Measurements from ENCODE around the gene KLHL21. TPM values are rescaled to one million over a fixed set of nuclear protein-coding genes. Genes with fewer than 3 reads are reported as not detected.

The KLHL21 gene
- total and polyA plus RNA-seq, 9 of the 15 experiments (the other 6 are each of a cell fraction or from before 2014, with no cell fraction given), result 2.1 to 42.1 (median 17.5) TPM

- no peak for TF ChIP-seq PBX2 (CRISPR knock-in tag; IDR thresholded peaks at IDR 0.05; ENCODE audit: low read depth)
- no peak for TF ChIP-seq PBX2 (tag; conservative IDR thresholded peaks at IDR 0.05; ENCODE audit: low read depth)
- no peak for TF ChIP-seq HNRNPK (IDR thresholded peaks at IDR 0.05; ENCODE audit: low read depth, low read length, poor library complexity, severe bottlenecking)
- TF ChIP-seq ZNF347 (CRISPR knock-in tag; IDR thresholded peaks at IDR 0.05; ENCODE audit: low read depth), result no peak
- no peak for TF ChIP-seq SNRNP70 (optimal IDR thresholded peaks at IDR 0.05; ENCODE audit: low read depth, low read length)
- no peak for TF ChIP-seq RBM22 (IDR thresholded peaks at IDR 0.05; ENCODE audit: low read depth, low read length, poor library complexity, severe bottlenecking)
- no peak for TF ChIP-seq DDX20 (tag; IDR thresholded peaks at IDR 0.05; ENCODE audit: low read depth)
- TF ChIP-seq, protein P1, sequence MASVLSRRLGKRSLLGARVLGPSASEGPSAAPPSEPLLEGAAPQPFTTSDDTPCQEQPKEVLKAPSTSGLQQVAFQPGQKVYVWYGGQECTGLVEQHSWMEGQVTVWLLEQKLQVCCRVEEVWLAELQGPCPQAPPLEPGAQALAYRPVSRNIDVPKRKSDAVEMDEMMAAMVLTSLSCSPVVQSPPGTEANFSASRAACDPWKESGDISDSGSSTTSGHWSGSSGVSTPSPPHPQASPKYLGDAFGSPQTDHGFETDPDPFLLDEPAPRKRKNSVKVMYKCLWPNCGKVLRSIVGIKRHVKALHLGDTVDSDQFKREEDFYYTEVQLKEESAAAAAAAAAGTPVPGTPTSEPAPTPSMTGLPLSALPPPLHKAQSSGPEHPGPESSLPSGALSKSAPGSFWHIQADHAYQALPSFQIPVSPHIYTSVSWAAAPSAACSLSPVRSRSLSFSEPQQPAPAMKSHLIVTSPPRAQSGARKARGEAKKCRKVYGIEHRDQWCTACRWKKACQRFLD (CRISPR knock-in tag; IDR thresholded peaks at IDR 0.05), result peak; percentile 66; the same call in 1 of the 2 replicates
- peak; percentile 28 for TF ChIP-seq KDM5B (IDR thresholded peaks at IDR 0.05; ENCODE audit: insufficient replicate concordance, low read depth, low read length)
- no peak for TF ChIP-seq ATF3 (IDR thresholded peaks at IDR 0.05)
- 0 out of 2 replicates have a peak, but pooled peaks have one; percentile 34 for TF ChIP-seq ATF3 (CRISPR knock-in tag; conservative IDR thresholded peaks at IDR 0.05)
- TF ChIP-seq NCOA1 (IDR thresholded peaks at IDR 0.05; ENCODE audit: low read depth), result no peak
- TF ChIP-seq, protein P2, sequence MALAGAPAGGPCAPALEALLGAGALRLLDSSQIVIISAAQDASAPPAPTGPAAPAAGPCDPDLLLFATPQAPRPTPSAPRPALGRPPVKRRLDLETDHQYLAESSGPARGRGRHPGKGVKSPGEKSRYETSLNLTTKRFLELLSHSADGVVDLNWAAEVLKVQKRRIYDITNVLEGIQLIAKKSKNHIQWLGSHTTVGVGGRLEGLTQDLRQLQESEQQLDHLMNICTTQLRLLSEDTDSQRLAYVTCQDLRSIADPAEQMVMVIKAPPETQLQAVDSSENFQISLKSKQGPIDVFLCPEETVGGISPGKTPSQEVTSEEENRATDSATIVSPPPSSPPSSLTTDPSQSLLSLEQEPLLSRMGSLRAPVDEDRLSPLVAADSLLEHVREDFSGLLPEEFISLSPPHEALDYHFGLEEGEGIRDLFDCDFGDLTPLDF (CRISPR knock-in tag; IDR thresholded peaks at IDR 0.05), result 0 out of 2 replicates have a peak, but pooled peaks have one; percentile 38
- no peak for TF ChIP-seq CREB1 (IDR thresholded peaks at IDR 0.05)
- peak; percentile 68 for TF ChIP-seq CREB1 (CRISPR knock-in tag; IDR thresholded peaks at IDR 0.05)
- 0 out of 2 replicates have a peak, but pooled peaks have one; percentile 42 for TF ChIP-seq ZC3H11A (IDR thresholded peaks at IDR 0.05; ENCODE audit: low read depth, low read length)
These were observed 21.9 kb downstream of the KLHL21 start (continued) for GRCh38 chr1:6580593-6581409.
